Limb (tissue), 2 donors: Measurements from ENCODE around the gene DNAH10.

Experiments used
- DNase-seq, 2 donors: peaks; one replicate each; pipeline ENCODE4 v3.0.0-alpha.2; 2016; ENCODE audit errors: extremely low spot score in 2 of 2

Gene DNAH10

GRCh38 chr12:123879691-123880090, 117.6 kb downstream of the DNAH10 start:
- no peak for DNase-seq

- no peak for DNase-seq
These were observed 120.1 kb downstream of the DNAH10 start for GRCh38 chr12:123882161-123882705.

- no peak for DNase-seq
These were observed 124.2 kb downstream of the DNAH10 start for GRCh38 chr12:123886258-123886657.

GRCh38 chr12:123886931-123887582, 125.0 kb downstream of the DNAH10 start:
- no peak for DNase-seq

GRCh38 chr12:123888989-123889388, 126.9 kb downstream of the DNAH10 start:
- no peak for DNase-seq

- no peak for DNase-seq
These were observed 127.9 kb downstream of the DNAH10 start for GRCh38 chr12:123889848-123890535.

- DNase-seq = no peak
These were observed 128.4 kb downstream of the DNAH10 start for GRCh38 chr12:123890536-123890902.

- no peak for DNase-seq
These were observed 128.9 kb downstream of the DNAH10 start for GRCh38 chr12:123891011-123891410.

- DNase-seq = no peak
These were observed 129.5 kb downstream of the DNAH10 start for GRCh38 chr12:123891516-123892179.

GRCh38 chr12:123892180-123892559, 130.1 kb downstream of the DNAH10 start:
- DNase-seq = no peak

- no peak for DNase-seq
These were observed 130.8 kb downstream of the DNAH10 start for GRCh38 chr12:123892853-123893252.

GRCh38 chr12:123893276-123893675, 131.2 kb downstream of the DNAH10 start:
- DNase-seq = no peak

- DNase-seq = no peak
These were observed 132.8 kb downstream of the DNAH10 start for GRCh38 chr12:123894823-123895345.

- no peak for DNase-seq
These were observed 133.3 kb downstream of the DNAH10 start for GRCh38 chr12:123895451-123895850.

GRCh38 chr12:123896767-123897166, 134.7 kb downstream of the DNAH10 start:
- DNase-seq = peak in 1 of 2 donors; percentile 40

- no peak for DNase-seq
These were observed 135.1 kb downstream of the DNAH10 start for GRCh38 chr12:123897221-123897620.

GRCh38 chr12:123898673-123899072, 136.6 kb downstream of the DNAH10 start:
- DNase-seq = no peak

- DNase-seq = no peak
These were observed 137.3 kb downstream of the DNAH10 start for GRCh38 chr12:123899368-123899767.

GRCh38 chr12:123900871-123901376, 138.8 kb downstream of the DNAH10 start:
- DNase-seq = no peak

GRCh38 chr12:123902821-123903220, 140.7 kb downstream of the DNAH10 start:
- no peak for DNase-seq

- DNase-seq = no peak
These were observed 141.4 kb downstream of the DNAH10 start for GRCh38 chr12:123903301-123904065.
